Body of pancreas (tissue), 4 donors: ENCODE data around the gene PRSS33. TPM values are rescaled to one million over a fixed set of nuclear protein-coding genes. Genes with fewer than 3 reads are reported as not detected.
A peak's percentile ranks its signal among the peaks of the same experiment; 100 is the strongest.

Source experiments
- ATAC-seq: fragments of 150-250 bp; one replicate; pipeline ENCODE4 v1.9.1; 2016
- DNase-seq, 4 donors: peaks; one replicate each; pipeline ENCODE4 v3.0.0-alpha.2; 2019
- H3K27ac ChIP-seq, 4 donors: fragments of 200-600 bp; sonication (generic); 1 replicate in 3 of 4; 2 replicates in 1 of 4; pipeline versions ENCODE4 v1.5.1 to v1.6.1; 2016 to 2019; ENCODE audit warnings: mild to moderate bottlenecking in 1 of 4, mixed read lengths in 1 of 4, moderate library complexity in 1 of 4
- H3K27me3 ChIP-seq, 2 donors: fragments of 200-600 bp; sonication (generic); one replicate each; pipeline ENCODE4 v1.6.0; 2016; ENCODE audit warnings: mild to moderate bottlenecking in 1 of 2
- H3K36me3 ChIP-seq, 2 donors: fragments of 200-600 bp; sonication (generic); replicated peaks in 1 of 2; 2 replicates each; pipeline ENCODE4 v1.5.1; 2016; ENCODE audit warnings: low read depth in 2 of 2; ENCODE audit not compliant: insufficient read depth in 1 of 2
- H3K4me1 ChIP-seq: fragments of 200-600 bp; sonication (generic); one replicate; pipeline ENCODE4 v1.6.0; 2016
- H3K4me3 ChIP-seq, 2 donors: fragments of 200-600 bp; sonication (generic); 1 replicate in 1 of 2; 2 replicates in 1 of 2; pipeline ENCODE4 v1.5.1; 2016 to 2019
- H3K9me3 ChIP-seq, 3 donors: fragments of 200-600 bp; sonication (generic); 1 replicate in 2 of 3; 2 replicates in 1 of 3; pipeline ENCODE4 v1.5.1; 2016
- CTCF ChIP-seq, 7 experiments: fragments of 450-650 bp in 4 of 7; fragments of 200-600 bp in 3 of 7; sonication (generic) in 3 of 7; IDR thresholded peaks; one replicate each; pipeline ENCODE4 v1.5.1; 2016 to 2019; ENCODE audit warnings: antibody characterized with exemption in 7 of 7
- POLR2A ChIP-seq, 3 donors: fragments of 450-650 bp; IDR thresholded peaks; one replicate each; pipeline ENCODE4 v1.6.1; 2016; ENCODE audit warnings: antibody characterized with exemption in 3 of 3, mild to moderate bottlenecking in 2 of 3
- WGBS, 2 donors: methylation state at CpG; one replicate each; pipeline ENCODE4 v1.1.5; 2017; 5-methylcytosine and 5-hydroxymethylcytosine counted together
- intact Hi-C: fragments of 100-400 bp; cut with DNase I; formaldehyde crosslinking; loops from one replicate; pipeline ENCODE4 v1.15.1; 2023
- total RNA-seq, 2 donors: library from RNA; depleted of rRNA; stranded (reverse); fragments of >200 nt; gene quantifications; one replicate each; pipeline ENCODE4 v1.1.0, GENCODE V29; 2016

Gene PRSS33
- total RNA-seq, 2 donors from 2014 or later, result not detected

GRCh38 chr16:2785101-2785991 lies 2.0 kb downstream of the PRSS33 start:
- DNase-seq, result no peak
- no peak for TF ChIP-seq CTCF (IDR thresholded peaks at IDR 0.05)
- no peak for TF ChIP-seq POLR2A (IDR thresholded peaks at IDR 0.05)
- peak; percentile 40 for ATAC-seq
- Histone ChIP-seq H3K27ac (no peak overlapping the region), H3K27me3 (peaks cover 0 to 20% of the 10 kb centered on the region in 2 donors), H3K4me1 (peaks cover 17% of the 10 kb centered on the region), H3K9me3 (no peaks in the 10 kb centered on the region), H3K4me3 (no peak overlapping the region), H3K36me3 (no peaks in the 10 kb centered on the region)
- 0 to 9% methylated on average over 1 to 78 of the region's 79 CpGs for WGBS, 2 donors
- intact Hi-C loops, result no loop called here

DNA sequence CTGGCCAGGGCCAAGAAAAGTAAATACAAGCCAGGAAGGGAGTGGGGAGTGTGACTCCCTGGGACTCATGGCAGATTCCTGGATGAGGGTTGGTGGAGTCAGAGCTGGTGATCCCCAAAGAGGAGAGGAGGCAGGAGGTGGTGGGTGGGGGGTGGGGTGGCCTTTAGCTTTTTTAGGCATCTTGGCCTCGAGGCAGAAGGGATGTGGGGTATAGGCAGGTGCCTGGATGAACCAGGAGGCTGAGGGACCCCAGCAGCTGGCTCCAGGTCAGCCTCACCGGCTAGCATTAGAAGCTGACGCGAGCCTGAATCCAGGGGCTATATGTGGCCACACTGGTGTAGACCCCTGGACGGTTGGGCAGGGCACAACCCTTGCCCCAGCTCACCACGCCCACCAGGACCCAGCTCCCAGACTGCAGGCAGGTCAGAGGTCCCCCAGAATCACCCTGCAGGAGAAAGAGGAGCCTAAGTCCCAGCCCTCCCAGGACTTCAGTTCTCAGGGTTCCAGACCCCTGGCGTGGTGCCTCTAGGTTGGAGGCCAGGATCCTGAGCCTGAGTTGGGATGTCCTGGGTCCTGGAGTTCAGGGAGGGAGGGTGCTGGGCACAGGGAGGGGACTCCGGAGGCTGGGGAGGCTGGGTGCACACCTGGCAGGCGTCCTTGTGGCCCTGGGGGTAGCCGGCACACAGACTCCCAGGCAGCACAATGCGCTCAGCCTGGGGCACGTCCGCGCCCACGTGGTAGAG lies 2.8 kb downstream of the PRSS33 start:
- H3K36me3 ChIP-seq, result no peaks in the 10 kb centered on the region
- ATAC-seq, result peak; percentile 36

GRCh38 chr16:2783581-2784357 lies 3.6 kb downstream of the PRSS33 start:
- ATAC-seq, result no peak
- 87 to 97% methylated on average over 6 to 14 of the region's 15 CpGs for WGBS, 2 donors
- DNase-seq, result no peak
- peaks cover 21% of the 10 kb centered on the region for H3K4me1 ChIP-seq
- no peak overlapping the region for H3K4me3 ChIP-seq
- intact Hi-C loops, result no loop called here
- H3K27ac ChIP-seq, result no peak overlapping the region
- no peak for TF ChIP-seq POLR2A (IDR thresholded peaks at IDR 0.05)
- no peak for TF ChIP-seq CTCF (IDR thresholded peaks at IDR 0.05)
- no peaks in the 10 kb centered on the region for H3K9me3 ChIP-seq
- peaks cover 0 to 20% of the 10 kb centered on the region in 2 donors for H3K27me3 ChIP-seq
- H3K36me3 ChIP-seq, result no peaks in the 10 kb centered on the region

More for the DNA sequence above, 2.8 kb downstream of the PRSS33 start:
- no peak for TF ChIP-seq CTCF (IDR thresholded peaks at IDR 0.05)
- no peak for TF ChIP-seq POLR2A (IDR thresholded peaks at IDR 0.05)
- no peak overlapping the region for H3K4me3 ChIP-seq
- DNase-seq, result no peak
- no peaks in the 10 kb centered on the region for H3K9me3 ChIP-seq
- H3K27me3 ChIP-seq, result peaks cover 0 to 20% of the 10 kb centered on the region in 2 donors
- intact Hi-C loops, result no loop called here
- WGBS, 2 donors, result 51 to 62% methylated on average over 12 to 13 of the region's 15 CpGs
- peaks cover 17% of the 10 kb centered on the region for H3K4me1 ChIP-seq
- H3K27ac ChIP-seq, result no peak overlapping the region

GRCh38 chr16:2782583-2783351 lies 4.6 kb downstream of the PRSS33 start:
- TF ChIP-seq CTCF (IDR thresholded peaks at IDR 0.05), result no peak
- no peak for TF ChIP-seq POLR2A (IDR thresholded peaks at IDR 0.05)
- Histone ChIP-seq H3K27me3 (peaks cover 0 to 18% of the 10 kb centered on the region in 2 donors), H3K9me3 (no peaks in the 10 kb centered on the region), H3K27ac (no peak overlapping the region), H3K4me1 (peaks cover 30% of the 10 kb centered on the region), H3K4me3 (no peak overlapping the region), H3K36me3 (no peaks in the 10 kb centered on the region)
- intact Hi-C loops, result no loop called here
- no peak for DNase-seq
- 76 to 82% methylated on average over 13 to 20 of the region's 20 CpGs for WGBS, 2 donors
- no peak for ATAC-seq
